Measurements from ENCODE around the gene ASAP2.

The ASAP2 gene

GRCh38 chr2:9410108-9410507, 203.5 kb downstream of the ASAP2 start:
- DNase-seq: no peak

- DNase-seq: no peak
Measured at GRCh38 chr2:9412781-9413180, 206.2 kb downstream of the ASAP2 start.

GRCh38 chr2:9415516-9416169, 209.0 kb downstream of the ASAP2 start:
- no peak for DNase-seq

GRCh38 chr2:9416267-9416961, 209.8 kb downstream of the ASAP2 start:
- DNase-seq: no peak

- no peak for DNase-seq
Measured at GRCh38 chr2:9416962-9417316, 210.3 kb downstream of the ASAP2 start.

GRCh38 chr2:9417725-9418124, 211.1 kb downstream of the ASAP2 start:
- peak; percentile 65 for DNase-seq

- no peak for DNase-seq
Measured at GRCh38 chr2:9418746-9419145, 212.1 kb downstream of the ASAP2 start.

GRCh38 chr2:9419541-9419940, 212.9 kb downstream of the ASAP2 start:
- no peak for DNase-seq

GRCh38 chr2:9420495-9420894, 213.9 kb downstream of the ASAP2 start:
- no peak for DNase-seq

GRCh38 chr2:9422321-9423099, 215.9 kb downstream of the ASAP2 start:
- DNase-seq: peak; percentile 58

- DNase-seq: peak; percentile 100
Measured at GRCh38 chr2:9423100-9423921, 216.7 kb downstream of the ASAP2 start, which contains the start of the genes CPSF3 and ITGB1BP1. Gene CPSF3, plus strand, starts transcription at chr2:9423654. Its CDS starts 120 bp downstream, at chr2:9423774. Gene ITGB1BP1, minus strand, starts transcription at chr2:9423528. Its CDS starts 4,831 bp downstream, at chr2:9418697.

- DNase-seq: peak; percentile 37
Measured at GRCh38 chr2:9423922-9424272, 217.3 kb downstream of the ASAP2 start.

GRCh38 chr2:9424447-9425164, 218.0 kb downstream of the ASAP2 start:
- DNase-seq: peak; percentile 84

- no peak for DNase-seq
Measured at GRCh38 chr2:9428965-9429577, 222.5 kb downstream of the ASAP2 start.

GRCh38 chr2:9430316-9431293, 224.0 kb downstream of the ASAP2 start:
- no peak for DNase-seq

GRCh38 chr2:9434489-9434888, 227.9 kb downstream of the ASAP2 start:
- DNase-seq: no peak

GRCh38 chr2:9439536-9439935, 232.9 kb downstream of the ASAP2 start:
- DNase-seq: no peak

GRCh38 chr2:9440058-9440727, 233.6 kb downstream of the ASAP2 start:
- no peak for DNase-seq

GRCh38 chr2:9441556-9441955, 234.9 kb downstream of the ASAP2 start:
- DNase-seq: no peak

- no peak for DNase-seq
Measured at GRCh38 chr2:9443526-9443925, 236.9 kb downstream of the ASAP2 start.
